GM19372 (cell line): Measurements from ENCODE around the gene STAT5B.

Experiments used
- ATAC-seq: cut with Tn5 transposase; IDR thresholded peaks from one replicate; pipeline ENCODE4 v1.9.1; 2021; ENCODE audit warnings: mild to moderate bottlenecking, low read depth, moderate library complexity; ENCODE audit not compliant: unreplicated experiment

Gene STAT5B

DNA sequence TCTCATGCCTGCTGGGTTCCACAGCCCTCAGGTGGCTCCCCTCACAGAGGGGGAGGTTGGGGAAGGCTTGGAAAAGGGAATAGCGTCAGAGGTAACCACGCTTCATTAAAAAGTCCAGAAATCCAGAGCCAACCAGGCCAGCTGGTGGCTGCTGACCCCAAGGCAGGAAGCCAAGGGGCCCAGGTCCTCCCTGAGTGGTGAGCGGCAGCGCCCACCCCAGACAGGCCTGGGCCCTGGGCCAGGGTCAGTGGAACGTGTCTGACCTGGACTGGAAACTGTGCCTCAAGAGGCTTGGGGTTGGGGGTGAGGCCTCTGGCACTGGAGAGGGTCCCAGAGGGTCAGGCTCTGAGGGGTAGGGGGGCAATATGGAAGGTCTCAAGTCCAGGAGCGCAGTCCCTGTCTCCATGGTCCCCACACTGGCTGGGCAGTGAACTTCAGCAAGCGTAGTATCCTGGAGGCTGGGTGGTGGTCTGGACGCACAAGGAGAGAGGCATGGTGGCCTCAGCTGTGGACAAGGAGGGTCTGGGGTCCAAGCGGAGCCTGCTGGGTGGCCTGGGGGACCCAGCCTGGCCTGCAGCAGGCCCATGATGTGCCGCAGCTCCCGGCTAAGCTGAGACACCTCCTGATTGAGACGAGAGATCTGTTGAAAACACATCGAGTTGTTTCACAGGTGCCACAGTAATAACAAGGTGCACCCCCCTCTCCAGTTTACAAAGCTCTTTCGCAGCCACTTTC, 116.2 kb downstream of the STAT5B start:
- no peak for ATAC-seq

DNA sequence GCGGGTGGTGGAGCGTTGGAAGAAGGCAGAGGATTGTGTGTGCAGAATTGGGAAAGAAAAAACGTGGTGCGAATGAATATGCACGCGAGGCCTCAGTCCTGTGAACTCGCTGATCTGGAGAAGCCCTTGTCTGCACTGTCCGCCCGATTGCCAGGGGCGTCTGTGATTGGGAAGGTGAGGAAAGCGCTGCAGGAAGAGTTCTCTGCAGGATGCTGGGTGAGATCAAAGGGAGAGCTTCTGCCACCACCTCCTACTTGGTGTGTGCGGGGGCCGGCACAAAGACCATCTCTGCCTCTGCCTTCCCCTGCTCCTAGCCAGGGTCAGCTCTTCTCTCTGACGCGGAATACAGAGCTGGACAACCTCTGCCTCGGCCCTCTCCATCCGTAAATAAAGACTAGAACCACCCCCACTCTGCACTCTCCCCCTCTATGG, 120.6 kb downstream of the STAT5B start:
- ATAC-seq: no peak

DNA sequence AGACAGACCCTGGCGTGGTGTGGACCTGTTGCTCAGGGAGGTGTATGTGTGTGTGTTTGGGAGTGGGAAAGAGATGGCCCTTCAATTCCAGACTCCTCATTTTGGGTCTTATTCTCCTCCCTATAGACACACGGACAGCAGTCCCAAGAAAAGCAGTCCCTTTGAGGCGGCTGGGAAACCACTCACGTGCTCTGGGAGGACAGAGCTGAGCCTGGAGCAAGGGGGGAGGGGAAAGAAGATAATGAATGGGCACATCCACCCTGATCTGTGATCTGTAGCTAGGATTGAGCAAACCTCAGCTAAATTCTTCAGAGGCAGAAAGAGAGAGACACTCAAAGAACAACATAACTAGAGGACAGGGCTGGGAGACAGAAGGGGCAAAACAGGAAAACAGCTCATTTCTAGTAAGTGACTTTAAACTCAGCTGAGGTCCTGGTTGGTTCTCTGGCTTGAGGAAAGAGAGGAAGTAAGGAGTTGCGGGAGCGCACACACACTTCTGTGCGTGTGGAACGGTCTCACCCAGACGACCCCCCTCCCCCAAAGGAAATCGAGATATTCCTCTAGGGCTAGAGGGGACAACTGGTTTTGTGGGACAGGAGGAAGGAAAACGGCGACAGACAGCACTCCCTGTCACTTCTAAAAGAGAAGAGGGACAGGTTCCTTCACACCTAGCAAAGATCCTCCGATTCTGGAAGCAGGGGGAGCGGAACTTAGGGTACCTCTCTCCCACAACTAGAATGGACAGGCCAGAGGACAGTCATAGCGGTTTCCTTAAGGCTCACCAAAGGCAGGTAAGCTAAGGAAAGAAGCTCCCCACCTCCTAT, 122.1 kb downstream of the STAT5B start:
- peak; percentile 6 for ATAC-seq
